H1 (cell line): ENCODE data around the gene GPX4. TPM values are rescaled to one million over a fixed set of nuclear protein-coding genes. Genes with fewer than 3 reads are reported as not detected.

ENCODE experiments used
- CTCF ChIA-PET: fragments of 300-600 bp; sonication (Branson Sonifier 250); formaldehyde crosslinking; loops from one replicate; lab custom pipeline; 2021; ENCODE audit not compliant: partially characterized antibody; lab: Charles Lee
- POLR2A ChIA-PET: fragments of 300-600 bp; sonication (Branson Sonifier 250); formaldehyde crosslinking; loops from one replicate; lab custom pipeline; 2021; ENCODE audit warnings: inconsistent platforms; ENCODE audit not compliant: partially characterized antibody; lab: Charles Lee
- DNase-seq, 2 experiments: peaks; one replicate each; pipeline versions ENCODE4 v3.0.0 to v3.0.0-alpha.2; 2010 to 2022; ENCODE audit warnings: low spot score in 2 of 2, low read depth in 1 of 2, mixed read lengths in 1 of 2
- FAIRE-seq: peaks from 2 replicates; lab custom pipeline; 2011; peaks lifted over from hg19 to GRCh38; lab: Jason Lieb, UNC
- H2AFZ ChIP-seq: 2 replicates; pipeline ENCODE4 v1.8.1; 2012; ENCODE audit warnings: low read length, inconsistent platforms
- H2AK5ac ChIP-seq: 2 replicates; pipeline ENCODE4 v1.6.1; 2013; ENCODE audit warnings: low read depth, low read length
- H2BK120ac ChIP-seq: replicated peaks from 2 replicates; pipeline ENCODE3; 2013; ENCODE audit warnings: low read depth, low read length, inconsistent platforms
- H2BK12ac ChIP-seq: 2 replicates; pipeline ENCODE4 v1.6.1; 2013; ENCODE audit warnings: low read depth, low read length
- H2BK15ac ChIP-seq: 2 replicates; pipeline ENCODE4 v1.6.1; 2013; ENCODE audit warnings: low read length
- H2BK20ac ChIP-seq: 2 replicates; pipeline ENCODE4 v1.6.1; 2013; ENCODE audit warnings: low read length
- H2BK5ac ChIP-seq: 2 replicates; pipeline ENCODE4 v1.6.1; 2013; ENCODE audit warnings: low read depth, low read length
- H3K14ac ChIP-seq: 2 replicates; pipeline ENCODE4 v1.6.1; 2013; ENCODE audit warnings: inconsistent platforms; ENCODE audit not compliant: insufficient read length
- H3K18ac ChIP-seq: 2 replicates; pipeline ENCODE4 v1.6.1; 2013; ENCODE audit warnings: low read length; ENCODE audit errors: extremely low read depth
- H3K23ac ChIP-seq: 2 replicates; pipeline ENCODE4 v1.6.1; 2013; ENCODE audit warnings: inconsistent platforms; ENCODE audit not compliant: insufficient read length
- H3K23me2 ChIP-seq: 2 replicates; pipeline ENCODE4 v1.6.1; 2013; ENCODE audit warnings: low read depth, low read length
- H3K27ac ChIP-seq: 2 replicates; pipeline ENCODE4 v1.6.1; 2011; ENCODE audit warnings: low read depth, low read length, inconsistent platforms
- H3K27me3 ChIP-seq, 4 experiments: replicated peaks in 1 of 4; 1 replicate in 1 of 4; 2 replicates in 3 of 4; pipeline versions ENCODE4 v1.6.1 to v1.8.1; 2011 to 2013; ENCODE audit warnings: low read length in 3 of 4, mild to moderate bottlenecking in 3 of 4, inconsistent platforms in 2 of 4, mixed read lengths in 2 of 4, moderate library complexity in 1 of 4; ENCODE audit not compliant: control insufficient read depth in 3 of 4, insufficient read depth in 3 of 4; ENCODE audit errors: extremely low read depth in 1 of 4
- H3K36me3 ChIP-seq, 4 experiments: 2 replicates each; pipeline versions ENCODE4 v1.6.1 to v1.8.1; 2011 to 2013; ENCODE audit warnings: mild to moderate bottlenecking in 4 of 4, low read length in 3 of 4, moderate library complexity in 2 of 4, control low read depth in 1 of 4, inconsistent platforms in 1 of 4; ENCODE audit not compliant: insufficient read depth in 4 of 4, control insufficient read depth in 2 of 4
- H3K4ac ChIP-seq: replicated peaks from 2 replicates; pipeline ENCODE3; 2013; ENCODE audit warnings: low read length, low read depth, mixed read lengths, inconsistent platforms; ENCODE audit not compliant: insufficient read length
- H3K4me1 ChIP-seq, 4 experiments: replicated peaks in 1 of 4; 1 replicate in 1 of 4; 2 replicates in 3 of 4; pipeline versions ENCODE4 v1.6.1 to v1.8.1; 2011 to 2013; ENCODE audit warnings: low read length in 3 of 4, inconsistent platforms in 2 of 4, mixed read lengths in 1 of 4; ENCODE audit not compliant: insufficient read depth in 4 of 4, control insufficient read depth in 3 of 4
- H3K4me2 ChIP-seq, 2 experiments: 2 replicates each; pipeline versions ENCODE4 v1.6.1 to v1.8.1; 2011 to 2013; ENCODE audit warnings: low read depth in 2 of 2, low read length in 2 of 2, control low read depth in 1 of 2, inconsistent platforms in 1 of 2, mild to moderate bottlenecking in 1 of 2; ENCODE audit not compliant: insufficient read depth in 1 of 2
- H3K4me3 ChIP-seq, 4 experiments: fragments of 200-600, 300-600 bp in 1 of 4; sonication (generic), shearing (Covaris generic), sonication (Bioruptor Twin) in 1 of 4; 2 replicates each; pipeline versions ENCODE4 v1.5.1 to v1.8.1; 2011 to 2016; ENCODE audit warnings: low read length in 4 of 4, low read depth in 3 of 4, control low read depth in 2 of 4, inconsistent platforms in 2 of 4, mild to moderate bottlenecking in 2 of 4, mixed read lengths in 1 of 4, moderate library complexity in 1 of 4; ENCODE audit not compliant: insufficient read depth in 2 of 4; ENCODE audit errors: extremely low read depth in 1 of 4
- H3K56ac ChIP-seq: replicated peaks from 2 replicates; pipeline ENCODE3; 2013; ENCODE audit warnings: low read depth, mild to moderate bottlenecking, mixed read lengths, low read length, inconsistent platforms; ENCODE audit not compliant: insufficient read length
- H3K79me1 ChIP-seq: 2 replicates; pipeline ENCODE4 v1.6.1; 2013; ENCODE audit warnings: low read depth, low read length, control low read depth
- H3K79me2 ChIP-seq, 2 experiments: 2 replicates each; pipeline versions ENCODE4 v1.6.1 to v1.8.1; 2012 to 2013; ENCODE audit warnings: low read length in 2 of 2, mild to moderate bottlenecking in 2 of 2, inconsistent platforms in 1 of 2; ENCODE audit not compliant: insufficient read depth in 2 of 2, control insufficient read depth in 1 of 2
- H3K9ac ChIP-seq, 4 experiments: replicated peaks in 1 of 4; 1 replicate in 1 of 4; 2 replicates in 3 of 4; pipeline versions ENCODE4 v1.6.1 to v1.8.1; 2011 to 2013; ENCODE audit warnings: low read depth in 3 of 4, low read length in 3 of 4, control low read depth in 2 of 4, mild to moderate bottlenecking in 2 of 4, moderate library complexity in 2 of 4, inconsistent platforms in 1 of 4; ENCODE audit errors: extremely low read depth in 1 of 4
- H3K9me3 ChIP-seq, 2 experiments: 2 replicates each; pipeline versions ENCODE4 v1.6.1 to v1.8.1; 2012 to 2013; ENCODE audit warnings: mild to moderate bottlenecking in 2 of 2, moderate library complexity in 2 of 2, control low read depth in 1 of 2, inconsistent platforms in 1 of 2, low read depth in 1 of 2, low read length in 1 of 2, mixed read lengths in 1 of 2; ENCODE audit not compliant: insufficient read depth in 2 of 2
- H4K20me1 ChIP-seq, 2 experiments: replicated peaks in 1 of 2; 2 replicates each; pipeline versions ENCODE3 to v1.8.1; 2011 to 2013; ENCODE audit warnings: inconsistent platforms in 2 of 2, low read length in 2 of 2, mild to moderate bottlenecking in 1 of 2; ENCODE audit not compliant: insufficient read depth in 2 of 2, control insufficient read depth in 1 of 2
- H4K5ac ChIP-seq: 2 replicates; pipeline ENCODE4 v1.6.1; 2013; ENCODE audit warnings: low read length, low read depth, mixed read lengths, inconsistent platforms; ENCODE audit not compliant: insufficient read length
- H4K8ac ChIP-seq: 2 replicates; pipeline ENCODE4 v1.8.0; 2013; ENCODE audit warnings: mild to moderate bottlenecking, moderate library complexity, low read length, inconsistent platforms; ENCODE audit not compliant: insufficient read depth; ENCODE audit errors: extremely low read depth
- H4K91ac ChIP-seq: replicated peaks from 2 replicates; pipeline ENCODE3; 2013; ENCODE audit warnings: low read length, mixed read lengths, inconsistent platforms; ENCODE audit not compliant: insufficient read length
- BCL11A ChIP-seq, 2 experiments: IDR thresholded peaks; one replicate each; pipeline ENCODE4 v1.6.1; 2011; ENCODE audit warnings: low read depth in 2 of 2, low read length in 2 of 2, mild to moderate bottlenecking in 2 of 2
- E2F6 ChIP-seq: IDR thresholded peaks from 2 replicates; pipeline ENCODE4 v1.6.1; 2012; ENCODE audit warnings: inconsistent platforms
- KDM5A ChIP-seq: fragments of 200-600 bp; IDR thresholded peaks from 2 replicates; pipeline ENCODE4 v1.7.1; 2012; ENCODE audit warnings: mild to moderate bottlenecking, low read length, inconsistent platforms, mixed read lengths
- PHF8 ChIP-seq: fragments of 200-600 bp; sonication (generic); conservative IDR thresholded peaks from 2 replicates; pipeline ENCODE4 v1.7.1; 2012; ENCODE audit warnings: low read depth, mild to moderate bottlenecking, inconsistent platforms, low read length, moderate library complexity
- RXRA ChIP-seq: IDR thresholded peaks from 2 replicates; pipeline ENCODE4 v1.6.1; 2011; ENCODE audit warnings: low read depth, mild to moderate bottlenecking, low read length, moderate library complexity; ENCODE audit not compliant: insufficient read depth
- SIRT6 ChIP-seq: IDR thresholded peaks from one replicate; pipeline ENCODE4 v1.7.1; 2012; ENCODE audit warnings: low read length, inconsistent platforms
- SP1 ChIP-seq: IDR thresholded peaks from 2 replicates; pipeline ENCODE4 v1.6.1; 2011; ENCODE audit warnings: low read depth, low read length
- SP4 ChIP-seq: IDR thresholded peaks from 2 replicates; pipeline ENCODE4 v1.6.1; 2012; ENCODE audit warnings: low read length, inconsistent platforms
- SUZ12 ChIP-seq: fragments of 200-600 bp; sonication (generic); IDR thresholded peaks from 2 replicates; pipeline ENCODE4 v1.6.1; 2012; ENCODE audit warnings: mild to moderate bottlenecking, inconsistent platforms, low read length, moderate library complexity, mixed read lengths
- TCF12 ChIP-seq: IDR thresholded peaks from 2 replicates; pipeline ENCODE4 v1.6.1; 2011; ENCODE audit warnings: low read depth, mild to moderate bottlenecking, low read length
- ZNF274 ChIP-seq: IDR thresholded peaks from 2 replicates; pipeline ENCODE4 v1.7.0; 2012; ENCODE audit warnings: low read length, borderline replicate concordance; ENCODE audit errors: extremely low read depth
- WGBS, 2 experiments: shearing (Covaris generic) in 1 of 2; methylation state at CpG; one replicate each; pipeline versions ENCODE4 v1.1.6 to v1.1.7; 2013 to 2015; ENCODE audit warnings: low lambda C conversion rate in 2 of 2, mixed read lengths in 2 of 2, inconsistent platforms in 1 of 2, low coverage in 1 of 2, missing lambda C conversion rate in 1 of 2; ENCODE audit not compliant: insufficient replicate concordance in 2 of 2, insufficient coverage in 1 of 2, insufficient read length in 1 of 2; ENCODE audit errors: extremely low coverage in 1 of 2, missing lambda C conversion rate in 1 of 2; 5-methylcytosine and 5-hydroxymethylcytosine counted together
- polyA plus RNA-seq, 7 experiments: library from polyadenylated mRNA; depleted of rRNA in 3 of 7; stranded (reverse) in 5 of 7; unstranded in 2 of 7; fragments of >200 nt in 5 of 7; fragments of 200-250 nt in 2 of 7; gene quantifications; 1 replicate in 5 of 7; 2 replicates in 1 of 7; 4 replicates in 1 of 7; pipeline versions ENCODE4 v1.2.1 to v1.2.3, GENCODE V29; 2011 to 2013; ENCODE audit warnings: missing spikeins in 2 of 7, mixed read lengths in 2 of 7
- total RNA-seq: library from RNA; stranded (reverse); fragmentation: NEBNext Ultra II Directional; extraction: Animal tissue kit (Norgen Biotek cat#: 25700); gene quantifications from 2 replicates; pipeline ENCODE4 v1.2.1, GENCODE V29; 2021

Gene GPX4
- total and polyA plus RNA-seq, 2 of the 8 experiments (the other 6 are each of a cell fraction or from before 2014, with no cell fraction given): 342 to 693 TPM

GRCh38 chr19:1115646-1116420 lies 12.0 kb downstream of the GPX4 start:
- WGBS, 2 experiments: 97% methylated on average over 13 of the region's 35 CpGs; no CpG with 5 or more reads in 1 of the 2 experiments
- Histone ChIP-seq H4K20me1 (peaks cover 2 to 3% of the 10 kb centered on the region in 2 experiments), H2BK5ac (no peak overlapping the region), H4K8ac (no peak overlapping the region), H3K23me2 (no peaks in the 10 kb centered on the region), H4K91ac (no peak overlapping the region), H3K36me3 (peaks cover 0 to 40% (median 9%) of the 10 kb centered on the region in 4 experiments; a peak in 4 of 8 replicates), H3K14ac (no peak overlapping the region), H2BK12ac (no peak overlapping the region), H3K9me3 (no peaks in the 10 kb centered on the region), H3K9ac (no peak overlapping the region), H4K5ac (no peak overlapping the region), H3K4me1 (peaks cover 0 to 3% (median 2%) of the 10 kb centered on the region in 4 experiments; a peak in 5 of 7 replicates), H3K4me3 (no peak overlapping the region), H2BK15ac (no peak overlapping the region), H3K56ac (no peak overlapping the region), H3K27ac (no peak overlapping the region; the same call in 1 of the 2 replicates), H3K79me2 (no peaks in the 10 kb centered on the region), H2AFZ (no peak overlapping the region), H3K79me1 (no peaks in the 10 kb centered on the region), H3K18ac (no peak overlapping the region), H3K27me3 (no peaks in the 10 kb centered on the region), H2BK120ac (no peak overlapping the region), H2AK5ac (no peak overlapping the region), H2BK20ac (no peak overlapping the region), H3K23ac (no peak overlapping the region), H3K4ac (no peak overlapping the region), H3K4me2 (no peak overlapping the region)
- ChIA-PET CTCF (interaction anchor here (0.8 to 1.6 kb wide), 6 partner anchors 15 to 129 kb away, joined by 3 to 5 read pairs (median 4); no protein-coding TSS in a partner anchor), POLR2A (interaction anchor here (1.3 to 1.4 kb wide), 3 partner anchors 8 to 159 kb away, joined by 3 to 4 read pairs (median 3); partner anchors contain the start of gene FAM174C)
- FAIRE-seq (no peak), DNase-seq (no peak)
- no peak for TF ChIP-seq E2F6
- TF ChIP-seq RXRA: no peak
- no peak for TF ChIP-seq SIRT6
- TF ChIP-seq KDM5A: no peak
- no peak for TF ChIP-seq SP1
- no peak for TF ChIP-seq ZNF274
- TF ChIP-seq SP4: no peak
- no peak for TF ChIP-seq SUZ12
- TF ChIP-seq BCL11A (IDR thresholded peaks at IDR 0.05; ENCODE audit: low read depth in 2 of 2, low read length in 2 of 2): no peak
- no peak for TF ChIP-seq PHF8
- no peak for TF ChIP-seq TCF12
